Fibroblast of lung (primary cell): ENCODE data around the gene ASTN1. TPM values are rescaled to one million over a fixed set of nuclear protein-coding genes. Genes with fewer than 3 reads are reported as not detected.
"Not testable (repeated sequence)": the region's sequence is repeated elsewhere in the genome, so short reads cannot be mapped to it uniquely, and the experiment has no call there.

ENCODE experiments used
- DNase-seq, 2 donors: peaks; one replicate each; pipeline versions ENCODE4 v3.0.0 to v3.0.0-alpha.2; 2010; ENCODE audit warnings: low read depth in 2 of 2
- H2AFZ ChIP-seq: 2 replicates; pipeline ENCODE4 v1.5.1; 2012; ENCODE audit warnings: low read length, control low read depth, inconsistent platforms
- H3K27ac ChIP-seq: 2 replicates; pipeline ENCODE4 v1.5.1; 2011; ENCODE audit warnings: low read length, control low read depth; ENCODE audit not compliant: insufficient read depth
- H3K27me3 ChIP-seq: 2 replicates; pipeline ENCODE4 v1.5.1; 2011; ENCODE audit warnings: mild to moderate bottlenecking, low read length; ENCODE audit not compliant: control insufficient read depth, insufficient read depth
- H3K36me3 ChIP-seq: 2 replicates; pipeline ENCODE4 v1.5.1; 2011; ENCODE audit warnings: low read length; ENCODE audit not compliant: control insufficient read depth, insufficient read depth
- H3K4me1 ChIP-seq: 2 replicates; pipeline ENCODE4 v1.5.1; 2011; ENCODE audit warnings: low read length; ENCODE audit not compliant: control insufficient read depth, insufficient read depth; ENCODE audit errors: extremely low read depth
- H3K4me2 ChIP-seq: 2 replicates; pipeline ENCODE4 v1.5.1; 2011; ENCODE audit warnings: low read length, control low read depth; ENCODE audit not compliant: insufficient read depth; ENCODE audit errors: extremely low read depth
- H3K4me3 ChIP-seq, 4 experiments: fragments of 200-600 bp in 1 of 4; sonication (generic) in 1 of 4; replicated peaks in 1 of 4; 2 replicates each; pipeline ENCODE4 v1.5.1; 2011 to 2016; ENCODE audit warnings: low read length in 4 of 4, low read depth in 3 of 4, mild to moderate bottlenecking in 3 of 4, control low read depth in 2 of 4, inconsistent platforms in 1 of 4, mixed read lengths in 1 of 4; ENCODE audit not compliant: insufficient read depth in 1 of 4; ENCODE audit errors: control extremely low read depth in 1 of 4
- H3K79me2 ChIP-seq: 2 replicates; pipeline ENCODE4 v1.5.1; 2012; ENCODE audit warnings: mild to moderate bottlenecking, low read length, inconsistent platforms; ENCODE audit not compliant: control insufficient read depth, insufficient read depth
- H3K9ac ChIP-seq: 2 replicates; pipeline ENCODE4 v1.5.1; 2011; ENCODE audit warnings: mild to moderate bottlenecking, low read length, control low read depth; ENCODE audit not compliant: insufficient read depth
- H3K9me3 ChIP-seq: 2 replicates; pipeline ENCODE4 v1.5.1; 2012; ENCODE audit warnings: low read depth, low read length; ENCODE audit not compliant: control insufficient read depth, insufficient read depth
- H4K20me1 ChIP-seq: 2 replicates; pipeline ENCODE4 v1.5.1; 2011; ENCODE audit warnings: low read length; ENCODE audit not compliant: control insufficient read depth, insufficient read depth; ENCODE audit errors: extremely low read depth
- EZH2 ChIP-seq: IDR thresholded peaks from 2 replicates; pipeline ENCODE4 v1.5.1; 2012; ENCODE audit warnings: low read length, control low read depth, mild to moderate bottlenecking; ENCODE audit errors: missing control alignments
- polyA plus RNA-seq, 2 donors: library from polyadenylated mRNA; depleted of rRNA in 1 of 2; stranded (reverse) in 1 of 2; unstranded in 1 of 2; fragments of >200 nt; gene quantifications; 2 replicates each; pipeline ENCODE4 v1.2.1, GENCODE V29; 2011 to 2012; ENCODE audit warnings: missing spikeins in 1 of 2
- total RNA-seq: library from RNA; depleted of rRNA; stranded (reverse); fragments of >200 nt; gene quantifications from 2 replicates; pipeline ENCODE4 v1.2.1, GENCODE V29; 2014
- TF ChIP-seq, protein P1 (sequence below), 2 donors: IDR thresholded peaks in 1 of 2; conservative IDR thresholded peaks in 1 of 2; 1 replicate in 1 of 2; 2 replicates in 1 of 2; pipeline ENCODE4 v1.5.1; 2011 to 2012; ENCODE audit warnings: low read length in 2 of 2, control low read depth in 1 of 2, inconsistent platforms in 1 of 2, low read depth in 1 of 2, mild to moderate bottlenecking in 1 of 2

ASTN1 gene
- total and polyA plus RNA-seq, 2 donors (not counting 1 experiment from before 2014, with no cell fraction given): 0.06 to 0.17 TPM

DNA sequence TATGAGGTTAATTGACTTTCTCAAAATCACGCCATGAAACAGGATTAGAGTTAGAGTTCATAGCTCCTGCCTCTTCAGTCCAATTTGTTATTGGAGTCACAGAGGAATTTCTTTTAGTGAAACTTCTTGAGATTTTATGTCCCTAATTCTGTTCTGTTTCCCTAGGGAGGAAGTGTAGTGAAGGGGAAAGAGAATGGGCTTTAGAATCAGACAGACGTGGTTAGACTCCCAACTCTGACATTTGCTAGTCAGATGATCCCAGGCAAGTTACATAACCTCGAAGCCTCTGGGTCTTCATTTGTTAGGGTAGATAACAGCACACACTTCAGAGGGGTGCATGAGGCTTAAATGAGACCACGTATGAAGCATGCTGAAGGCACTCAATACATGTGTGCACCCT lies 83.9 kb downstream of the ASTN1 start:
- H3K27ac ChIP-seq: no peak overlapping the region
- no peak for DNase-seq
- no peaks in the 10 kb centered on the region for H3K4me1 ChIP-seq
- H3K4me3 ChIP-seq: no peak overlapping the region
- no peaks in the 10 kb centered on the region for H4K20me1 ChIP-seq
- H3K4me2 ChIP-seq: no peak overlapping the region
- TF ChIP-seq, protein P1, sequence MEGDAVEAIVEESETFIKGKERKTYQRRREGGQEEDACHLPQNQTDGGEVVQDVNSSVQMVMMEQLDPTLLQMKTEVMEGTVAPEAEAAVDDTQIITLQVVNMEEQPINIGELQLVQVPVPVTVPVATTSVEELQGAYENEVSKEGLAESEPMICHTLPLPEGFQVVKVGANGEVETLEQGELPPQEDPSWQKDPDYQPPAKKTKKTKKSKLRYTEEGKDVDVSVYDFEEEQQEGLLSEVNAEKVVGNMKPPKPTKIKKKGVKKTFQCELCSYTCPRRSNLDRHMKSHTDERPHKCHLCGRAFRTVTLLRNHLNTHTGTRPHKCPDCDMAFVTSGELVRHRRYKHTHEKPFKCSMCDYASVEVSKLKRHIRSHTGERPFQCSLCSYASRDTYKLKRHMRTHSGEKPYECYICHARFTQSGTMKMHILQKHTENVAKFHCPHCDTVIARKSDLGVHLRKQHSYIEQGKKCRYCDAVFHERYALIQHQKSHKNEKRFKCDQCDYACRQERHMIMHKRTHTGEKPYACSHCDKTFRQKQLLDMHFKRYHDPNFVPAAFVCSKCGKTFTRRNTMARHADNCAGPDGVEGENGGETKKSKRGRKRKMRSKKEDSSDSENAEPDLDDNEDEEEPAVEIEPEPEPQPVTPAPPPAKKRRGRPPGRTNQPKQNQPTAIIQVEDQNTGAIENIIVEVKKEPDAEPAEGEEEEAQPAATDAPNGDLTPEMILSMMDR (conservative IDR thresholded peaks at IDR 0.05 in 1 of 2, IDR thresholded peaks at IDR 0.05 in 1 of 2; ENCODE audit: low read depth in 1 of 2, low read length in 2 of 2): no peak
- TF ChIP-seq EZH2: no peak
- no peaks in the 10 kb centered on the region for H3K9me3 ChIP-seq
- H3K9ac ChIP-seq: no peak overlapping the region
- H3K36me3 ChIP-seq: no peaks in the 10 kb centered on the region
- H2AFZ ChIP-seq: no peak overlapping the region
- no peaks in the 10 kb centered on the region for H3K79me2 ChIP-seq
- H3K27me3 ChIP-seq: no peaks in the 10 kb centered on the region

DNA sequence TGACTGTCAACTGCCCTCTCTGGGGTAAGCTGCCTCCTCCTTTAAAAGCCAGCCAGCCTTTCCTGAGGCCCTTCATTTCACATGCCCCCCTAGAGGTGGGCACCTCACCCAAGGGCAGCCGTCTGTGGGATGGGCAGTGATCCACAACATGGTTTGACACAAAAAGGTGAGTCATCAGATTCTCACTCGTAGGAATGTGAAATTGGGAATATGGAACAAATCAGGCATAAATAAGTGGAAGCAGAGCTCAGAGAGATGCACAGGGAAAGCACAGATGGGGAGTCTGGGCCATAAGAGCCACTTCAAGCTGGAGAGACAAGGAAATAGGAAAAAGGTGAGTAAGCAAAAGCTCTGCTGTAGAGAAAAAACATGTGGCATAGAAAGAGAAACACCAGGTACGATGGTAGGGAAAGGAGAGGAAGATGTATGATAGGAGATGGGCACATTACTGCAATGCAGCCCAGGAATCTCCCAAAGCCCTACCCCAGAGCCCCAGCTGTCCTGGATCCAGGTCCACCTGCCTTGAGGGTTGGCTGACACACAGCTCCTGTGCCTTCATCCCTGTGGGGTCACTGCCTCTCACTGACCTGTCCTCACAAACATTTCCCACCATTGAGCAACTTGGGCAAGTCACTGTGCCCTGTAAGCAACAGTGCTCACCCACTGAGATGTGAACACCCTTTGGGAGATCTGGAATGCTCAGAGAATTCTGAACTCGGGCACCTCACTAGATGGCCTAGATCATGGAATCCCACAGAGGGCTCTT lies 86.6 kb downstream of the ASTN1 start:
- Histone ChIP-seq H3K4me1 (no peaks in the 10 kb centered on the region), H3K9me3 (no peaks in the 10 kb centered on the region), H3K36me3 (no peaks in the 10 kb centered on the region), H3K27ac (no peak overlapping the region), H3K27me3 (no peaks in the 10 kb centered on the region), H3K4me3 (no peak overlapping the region), H3K79me2 (no peaks in the 10 kb centered on the region), H4K20me1 (no peaks in the 10 kb centered on the region), H2AFZ (no peak overlapping the region), H3K9ac (no peak overlapping the region), H3K4me2 (no peak overlapping the region)
- TF ChIP-seq, protein P1 (conservative IDR thresholded peaks at IDR 0.05 in 1 of 2, IDR thresholded peaks at IDR 0.05 in 1 of 2; ENCODE audit: low read depth in 1 of 2, low read length in 2 of 2): no peak
- TF ChIP-seq EZH2: no peak
- DNase-seq: peak in 1 of 2 donors; percentile 61

DNA sequence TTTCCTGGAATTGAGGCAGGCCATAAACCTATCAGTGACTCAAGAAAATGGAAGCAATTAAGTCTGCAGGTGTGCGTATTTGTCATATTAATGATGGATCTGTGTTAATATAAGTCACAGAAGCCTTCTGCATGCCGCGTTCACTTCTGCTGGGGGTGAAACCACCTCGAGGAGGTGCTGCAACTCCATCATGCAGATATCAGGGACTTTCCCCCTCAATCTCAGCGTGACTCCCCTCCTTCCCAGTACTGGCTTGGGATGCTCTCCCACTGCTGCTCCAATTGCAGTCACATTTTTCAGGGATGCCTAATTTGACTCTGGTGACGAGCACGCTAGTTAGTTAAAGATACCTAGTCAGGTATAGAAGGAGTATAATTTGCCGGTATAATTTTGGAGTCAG lies 87.5 kb downstream of the ASTN1 start:
- DNase-seq: no peak
- Histone ChIP-seq H3K4me3 (no peak overlapping the region), H3K79me2 (no peaks in the 10 kb centered on the region), H2AFZ (no peak overlapping the region), H3K27ac (no peak overlapping the region), H3K4me1 (no peaks in the 10 kb centered on the region), H3K9me3 (no peaks in the 10 kb centered on the region), H3K9ac (no peak overlapping the region), H4K20me1 (no peaks in the 10 kb centered on the region), H3K36me3 (no peaks in the 10 kb centered on the region), H3K4me2 (no peak overlapping the region), H3K27me3 (no peaks in the 10 kb centered on the region)
- TF ChIP-seq EZH2: no peak
- TF ChIP-seq, protein P1 (conservative IDR thresholded peaks at IDR 0.05 in 1 of 2, IDR thresholded peaks at IDR 0.05 in 1 of 2; ENCODE audit: low read depth in 1 of 2, low read length in 2 of 2): no peak

DNA sequence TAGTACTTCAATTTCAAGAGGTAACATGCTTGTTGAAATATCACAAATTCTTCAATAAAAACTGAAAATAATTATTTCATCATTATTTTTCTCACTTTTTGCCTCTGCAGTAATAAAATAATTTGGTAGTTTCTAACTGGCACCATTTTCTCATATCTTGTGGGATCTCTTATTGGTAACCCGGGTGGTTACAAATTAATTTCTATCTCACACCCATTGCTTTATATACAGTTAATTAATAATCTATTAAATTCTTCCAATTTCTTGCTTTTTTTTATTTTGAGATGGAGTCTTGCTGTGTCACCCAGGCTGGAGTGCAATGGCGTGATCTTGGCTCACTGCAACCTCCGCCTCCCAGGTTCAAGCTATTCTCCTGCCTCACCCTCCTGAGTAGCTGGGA lies 89.7 kb downstream of the ASTN1 start:
- not testable (repeated sequence) for DNase-seq, H3K27ac ChIP-seq, H3K4me3 ChIP-seq, H3K36me3 ChIP-seq, H3K27me3 ChIP-seq, H3K79me2 ChIP-seq, H2AFZ ChIP-seq, H3K9me3 ChIP-seq, H3K4me1 ChIP-seq, H3K4me2 ChIP-seq, H4K20me1 ChIP-seq, H3K9ac ChIP-seq
